K562 (cell line): ENCODE results near the gene WDFY2. TPM values are rescaled to one million over a fixed set of nuclear protein-coding genes. Genes with fewer than 3 reads are reported as not detected.

ENCODE experiments used
- ASH1L ChIP-seq: fragments of 450-650 bp; IDR thresholded peaks from 2 replicates; pipeline ENCODE4 v1.6.1; 2018; ENCODE audit warnings: borderline replicate concordance, mild to moderate bottlenecking, low read depth; ENCODE audit not compliant: partially characterized antibody
- BRD9 ChIP-seq: fragments of 450-650 bp; IDR thresholded peaks from 2 replicates; pipeline ENCODE4 v1.6.1; 2018; ENCODE audit warnings: low read depth; ENCODE audit not compliant: partially characterized antibody
- CHD1 ChIP-seq: fragments of 200-600 bp; sonication (generic); IDR thresholded peaks from one replicate; pipeline ENCODE4 v1.6.1; 2012; ENCODE audit warnings: mild to moderate bottlenecking, moderate library complexity, low read length, inconsistent platforms
- ELF2 ChIP-seq: fragments of 250-450 bp; sonication (Bioruptor Pico); IDR thresholded peaks from 2 replicates; pipeline ENCODE4 v1.5.0; 2021; ENCODE audit warnings: mild to moderate bottlenecking
- ETV5 ChIP-seq: sonication (generic); formaldehyde crosslinking; IDR thresholded peaks from 2 replicates; pipeline ENCODE4 v1.4.0; 2020; ENCODE audit warnings: low read depth, mild to moderate bottlenecking, missing genetic modification reagents
- FOXK1 ChIP-seq: sonication (generic); formaldehyde crosslinking; IDR thresholded peaks from 2 replicates; pipeline ENCODE4 v1.8.0; 2022; ENCODE audit warnings: missing genetic modification reagents, mild to moderate bottlenecking, borderline replicate concordance
- NFIC ChIP-seq: fragments of 450-650 bp; IDR thresholded peaks from 2 replicates; pipeline ENCODE4 v1.6.1; 2017; ENCODE audit warnings: mild to moderate bottlenecking, inconsistent platforms
- NR3C1 ChIP-seq: sonication (generic); formaldehyde crosslinking; IDR thresholded peaks from 2 replicates; pipeline ENCODE4 v1.8.1; 2022; ENCODE audit warnings: missing genetic modification reagents
- RBFOX2 ChIP-seq: fragments of 200-400 bp; formaldehyde crosslinking; IDR thresholded peaks from 2 replicates; pipeline ENCODE4 v1.6.1; 2017; ENCODE audit warnings: low read depth, mild to moderate bottlenecking, low read length, moderate library complexity
- SIN3B ChIP-seq: fragments of 450-650 bp; IDR thresholded peaks from 2 replicates; pipeline ENCODE4 v1.6.1; 2017; ENCODE audit warnings: low read depth, mild to moderate bottlenecking, moderate library complexity
- SREBF1 ChIP-seq: fragments of 150-350 bp; IDR thresholded peaks from 2 replicates; pipeline ENCODE4 v1.6.1; 2014; ENCODE audit warnings: antibody characterized with exemption, low read depth, low read length, borderline replicate concordance
- TCF7L2 ChIP-seq: fragments of 150-350 bp; IDR thresholded peaks from 2 replicates; pipeline ENCODE4 v1.6.1; 2016; ENCODE audit warnings: low read depth, mild to moderate bottlenecking, low read length, moderate library complexity
- XRCC5 ChIP-seq: fragments of 200-400 bp; formaldehyde crosslinking; IDR thresholded peaks from 2 replicates; pipeline ENCODE4 v1.6.1; 2017; ENCODE audit warnings: low read depth, mild to moderate bottlenecking, low read length
- ZNF134 ChIP-seq: fragments of 250-450 bp; sonication (Bioruptor Pico); conservative IDR thresholded peaks from 2 replicates; pipeline ENCODE4 v1.4.0; 2020
- ZNF444 ChIP-seq: fragments of 250-450 bp; sonication (Bioruptor Pico); IDR thresholded peaks from 2 replicates; pipeline ENCODE4 v1.4.0; 2020; ENCODE audit warnings: mild to moderate bottlenecking, moderate library complexity
- polyA plus RNA-seq, 8 experiments: library from polyadenylated mRNA; depleted of rRNA in 4 of 8; stranded (reverse) in 5 of 8; unstranded in 3 of 8; fragments of >200 nt; fragmentation: Nextera tagmentation in 2 of 8; fragmentation: Illumina TruSeq in 1 of 8; extraction: Ambion mirVana in 2 of 8; extraction: Trizol in 1 of 8; gene quantifications; 2 replicates each; pipeline versions ENCODE4 v1.2.1 to v1.2.3, GENCODE V29; 2011 to 2014; ENCODE audit warnings: inconsistent platforms in 1 of 8, missing spikeins in 1 of 8
- total RNA-seq, 7 experiments: library from RNA; depleted of rRNA in 6 of 7; stranded (reverse); fragments of >200 nt in 6 of 7; fragmentation: Illumina TruSeq in 2 of 7; extraction: Trizol in 2 of 7; gene quantifications; 2 replicates each; pipeline versions ENCODE4 v1.2.1 to v1.2.3, GENCODE V29; 2011 to 2021; ENCODE audit warnings: low replicate concordance in 1 of 7
- TF ChIP-seq, protein P1 (sequence below): fragments of 250-450 bp; sonication (Bioruptor Pico); IDR thresholded peaks from 2 replicates; pipeline ENCODE4 v1.5.0; 2022; ENCODE audit warnings: mild to moderate bottlenecking
- TF ChIP-seq, protein P2 (sequence below), 2 experiments: fragments of 450-650 bp; IDR thresholded peaks; 2 replicates each; pipeline ENCODE4 v1.6.1; 2018; ENCODE audit warnings: mild to moderate bottlenecking in 2 of 2, low read depth in 1 of 2; ENCODE audit not compliant: partially characterized antibody in 2 of 2
- TF ChIP-seq, protein P3 (sequence below): sonication (generic); formaldehyde crosslinking; IDR thresholded peaks from 2 replicates; pipeline ENCODE4 v1.8.0; 2022; ENCODE audit warnings: missing genetic modification reagents, mild to moderate bottlenecking, borderline replicate concordance
- TF ChIP-seq, protein P4 (sequence below), 2 experiments: fragments of 250-450 bp in 1 of 2; fragments of 450-650 bp in 1 of 2; sonication (Bioruptor Pico) in 1 of 2; IDR thresholded peaks; 2 replicates each; pipeline versions ENCODE4 v1.6.1 to v1.8.0; 2016 to 2021; ENCODE audit warnings: mild to moderate bottlenecking in 2 of 2, moderate library complexity in 2 of 2, missing compliant biosample characterization in 1 of 2, missing genetic modification characterization in 1 of 2

WDFY2 gene
- total and polyA plus RNA-seq, 9 of the 15 experiments (the other 6 are each of a cell fraction or from before 2014, with no cell fraction given): 0.66 to 6.4 (median 4.4) TPM

DNA sequence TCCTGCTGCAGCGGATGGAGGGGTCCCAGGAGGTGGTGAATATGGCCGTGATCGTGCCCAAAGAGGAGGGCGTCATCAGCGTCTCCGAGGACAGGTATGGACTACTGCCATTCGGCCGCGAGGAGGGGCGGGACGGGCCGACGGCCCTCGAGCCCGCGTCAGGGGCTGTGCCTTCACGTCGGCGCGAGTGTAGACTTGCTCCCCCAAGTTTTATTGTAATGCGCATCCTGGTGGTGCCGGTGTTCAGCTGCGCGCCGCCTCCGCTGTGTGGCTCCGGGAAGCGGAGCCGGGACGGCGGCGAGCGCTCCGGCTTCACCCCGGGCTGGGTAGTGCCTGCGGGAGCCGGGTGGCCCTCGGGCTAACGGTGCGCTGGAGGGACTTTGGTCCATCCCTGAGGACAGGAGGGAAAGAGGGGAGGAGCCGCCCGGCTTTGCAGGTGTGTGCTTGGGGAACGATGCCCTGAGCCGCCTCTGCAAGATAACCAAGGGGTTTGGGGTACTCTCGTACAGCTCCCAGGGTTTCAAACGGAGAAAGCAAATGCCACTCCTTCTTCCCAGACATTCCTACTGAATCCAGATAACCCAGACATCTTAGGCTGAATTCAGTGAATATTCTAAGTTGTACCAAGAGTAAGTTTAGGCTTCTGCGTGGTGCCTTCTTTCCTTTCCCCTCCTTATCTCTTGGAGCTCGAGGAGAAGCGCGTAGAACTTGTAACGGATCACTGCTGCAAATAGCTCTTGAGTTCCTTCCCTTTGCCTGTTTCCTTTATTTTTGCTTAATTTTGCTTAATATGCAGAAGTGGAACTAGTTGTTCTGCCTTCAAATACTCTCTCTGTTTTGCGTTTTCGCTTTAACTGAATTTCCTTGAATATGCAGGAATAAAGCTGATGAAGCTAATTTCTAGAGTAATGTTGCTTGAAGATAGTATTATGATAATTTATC, 740 bp downstream of the WDFY2 start (continued):
- TF ChIP-seq, protein P1, sequence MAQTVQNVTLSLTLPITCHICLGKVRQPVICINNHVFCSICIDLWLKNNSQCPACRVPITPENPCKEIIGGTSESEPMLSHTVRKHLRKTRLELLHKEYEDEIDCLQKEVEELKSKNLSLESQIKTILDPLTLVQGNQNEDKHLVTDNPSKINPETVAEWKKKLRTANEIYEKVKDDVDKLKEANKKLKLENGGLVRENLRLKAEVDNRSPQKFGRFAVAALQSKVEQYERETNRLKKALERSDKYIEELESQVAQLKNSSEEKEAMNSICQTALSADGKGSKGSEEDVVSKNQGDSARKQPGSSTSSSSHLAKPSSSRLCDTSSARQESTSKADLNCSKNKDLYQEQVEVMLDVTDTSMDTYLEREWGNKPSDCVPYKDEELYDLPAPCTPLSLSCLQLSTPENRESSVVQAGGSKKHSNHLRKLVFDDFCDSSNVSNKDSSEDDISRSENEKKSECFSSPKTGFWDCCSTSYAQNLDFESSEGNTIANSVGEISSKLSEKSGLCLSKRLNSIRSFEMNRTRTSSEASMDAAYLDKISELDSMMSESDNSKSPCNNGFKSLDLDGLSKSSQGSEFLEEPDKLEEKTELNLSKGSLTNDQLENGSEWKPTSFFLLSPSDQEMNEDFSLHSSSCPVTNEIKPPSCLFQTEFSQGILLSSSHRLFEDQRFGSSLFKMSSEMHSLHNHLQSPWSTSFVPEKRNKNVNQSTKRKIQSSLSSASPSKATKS: no peak
- TF ChIP-seq, protein P2, sequence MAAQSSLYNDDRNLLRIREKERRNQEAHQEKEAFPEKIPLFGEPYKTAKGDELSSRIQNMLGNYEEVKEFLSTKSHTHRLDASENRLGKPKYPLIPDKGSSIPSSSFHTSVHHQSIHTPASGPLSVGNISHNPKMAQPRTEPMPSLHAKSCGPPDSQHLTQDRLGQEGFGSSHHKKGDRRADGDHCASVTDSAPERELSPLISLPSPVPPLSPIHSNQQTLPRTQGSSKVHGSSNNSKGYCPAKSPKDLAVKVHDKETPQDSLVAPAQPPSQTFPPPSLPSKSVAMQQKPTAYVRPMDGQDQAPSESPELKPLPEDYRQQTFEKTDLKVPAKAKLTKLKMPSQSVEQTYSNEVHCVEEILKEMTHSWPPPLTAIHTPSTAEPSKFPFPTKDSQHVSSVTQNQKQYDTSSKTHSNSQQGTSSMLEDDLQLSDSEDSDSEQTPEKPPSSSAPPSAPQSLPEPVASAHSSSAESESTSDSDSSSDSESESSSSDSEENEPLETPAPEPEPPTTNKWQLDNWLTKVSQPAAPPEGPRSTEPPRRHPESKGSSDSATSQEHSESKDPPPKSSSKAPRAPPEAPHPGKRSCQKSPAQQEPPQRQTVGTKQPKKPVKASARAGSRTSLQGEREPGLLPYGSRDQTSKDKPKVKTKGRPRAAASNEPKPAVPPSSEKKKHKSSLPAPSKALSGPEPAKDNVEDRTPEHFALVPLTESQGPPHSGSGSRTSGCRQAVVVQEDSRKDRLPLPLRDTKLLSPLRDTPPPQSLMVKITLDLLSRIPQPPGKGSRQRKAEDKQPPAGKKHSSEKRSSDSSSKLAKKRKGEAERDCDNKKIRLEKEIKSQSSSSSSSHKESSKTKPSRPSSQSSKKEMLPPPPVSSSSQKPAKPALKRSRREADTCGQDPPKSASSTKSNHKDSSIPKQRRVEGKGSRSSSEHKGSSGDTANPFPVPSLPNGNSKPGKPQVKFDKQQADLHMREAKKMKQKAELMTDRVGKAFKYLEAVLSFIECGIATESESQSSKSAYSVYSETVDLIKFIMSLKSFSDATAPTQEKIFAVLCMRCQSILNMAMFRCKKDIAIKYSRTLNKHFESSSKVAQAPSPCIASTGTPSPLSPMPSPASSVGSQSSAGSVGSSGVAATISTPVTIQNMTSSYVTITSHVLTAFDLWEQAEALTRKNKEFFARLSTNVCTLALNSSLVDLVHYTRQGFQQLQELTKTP (IDR thresholded peaks at IDR 0.05; ENCODE audit: low read depth in 1 of 2, partially characterized antibody in 2 of 2): no peak
- TF ChIP-seq, protein P3, sequence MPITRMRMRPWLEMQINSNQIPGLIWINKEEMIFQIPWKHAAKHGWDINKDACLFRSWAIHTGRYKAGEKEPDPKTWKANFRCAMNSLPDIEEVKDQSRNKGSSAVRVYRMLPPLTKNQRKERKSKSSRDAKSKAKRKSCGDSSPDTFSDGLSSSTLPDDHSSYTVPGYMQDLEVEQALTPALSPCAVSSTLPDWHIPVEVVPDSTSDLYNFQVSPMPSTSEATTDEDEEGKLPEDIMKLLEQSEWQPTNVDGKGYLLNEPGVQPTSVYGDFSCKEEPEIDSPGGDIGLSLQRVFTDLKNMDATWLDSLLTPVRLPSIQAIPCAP (CRISPR knock-in tag): no peak
- TF ChIP-seq BRD9 (no peak), NR3C1 (CRISPR knock-in tag) (no peak), SIN3B (no peak; the same call in 1 of the 2 replicates), RBFOX2 (peak; percentile 72), CHD1 (peak; percentile 37), FOXK1 (CRISPR knock-in tag) (no peak), ZNF444 (CRISPR knock-in tag) (no peak), ZNF134 (CRISPR knock-in tag) (no peak), XRCC5 (no peak), NFIC (peak; percentile 19; the same call in 1 of the 2 replicates), TCF7L2 (no peak), ELF2 (CRISPR knock-in tag) (no peak), ASH1L (no peak), SREBF1 (no peak), ETV5 (CRISPR knock-in tag) (0 out of 2 replicates have a peak, but pooled peaks have one; percentile 17)
- TF ChIP-seq, protein P4, sequence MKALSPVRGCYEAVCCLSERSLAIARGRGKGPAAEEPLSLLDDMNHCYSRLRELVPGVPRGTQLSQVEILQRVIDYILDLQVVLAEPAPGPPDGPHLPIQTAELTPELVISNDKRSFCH (CRISPR knock-in tag; IDR thresholded peaks at IDR 0.05): no peak
- TF ChIP-seq, protein P4 (tag; IDR thresholded peaks at IDR 0.05): no peak
